PC-3 (cell line): ENCODE data around the gene PACS1.

Experiments used
- EZH2 ChIP-seq: fragments of 300-600 bp; sonication (generic); IDR thresholded peaks from one replicate; pipeline ENCODE4 v1.6.1; 2017; ENCODE audit warnings: antibody characterized with exemption, mild to moderate bottlenecking, low read length; ENCODE audit not compliant: unreplicated experiment
- EZH2phosphoT487 ChIP-seq: fragments of 300-600 bp; sonication (generic); IDR thresholded peaks from 2 replicates; pipeline ENCODE4 v1.6.1; 2018; ENCODE audit warnings: mild to moderate bottlenecking, antibody characterized with exemption, low read length, borderline replicate concordance
- TF ChIP-seq, protein P1 (sequence below): fragments of 300-600 bp; sonication (generic); conservative IDR thresholded peaks from 2 replicates; pipeline ENCODE4 v1.5.1; 2017; ENCODE audit warnings: antibody characterized with exemption, low read depth, mild to moderate bottlenecking, low read length

DNA sequence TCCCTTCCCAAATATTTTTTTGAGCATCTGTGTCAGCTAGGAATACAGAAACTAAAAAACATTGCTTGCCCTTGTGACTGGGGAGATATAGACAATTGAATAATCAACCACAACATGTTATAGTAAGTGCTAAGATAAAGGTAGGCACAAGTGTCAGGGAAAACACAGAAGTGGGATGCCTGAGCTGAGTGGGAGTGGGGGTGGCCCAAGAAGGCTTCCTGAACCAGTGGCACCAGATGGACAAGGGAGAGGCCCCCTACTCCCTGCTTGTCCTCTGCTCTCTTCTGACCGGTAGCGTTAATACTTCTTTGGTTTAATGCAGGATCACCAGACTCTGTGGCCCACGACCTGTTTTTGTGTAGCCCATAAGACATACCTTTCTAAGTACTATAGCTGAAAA lies 48.8 kb downstream of the PACS1 start:
- TF ChIP-seq, protein P1, sequence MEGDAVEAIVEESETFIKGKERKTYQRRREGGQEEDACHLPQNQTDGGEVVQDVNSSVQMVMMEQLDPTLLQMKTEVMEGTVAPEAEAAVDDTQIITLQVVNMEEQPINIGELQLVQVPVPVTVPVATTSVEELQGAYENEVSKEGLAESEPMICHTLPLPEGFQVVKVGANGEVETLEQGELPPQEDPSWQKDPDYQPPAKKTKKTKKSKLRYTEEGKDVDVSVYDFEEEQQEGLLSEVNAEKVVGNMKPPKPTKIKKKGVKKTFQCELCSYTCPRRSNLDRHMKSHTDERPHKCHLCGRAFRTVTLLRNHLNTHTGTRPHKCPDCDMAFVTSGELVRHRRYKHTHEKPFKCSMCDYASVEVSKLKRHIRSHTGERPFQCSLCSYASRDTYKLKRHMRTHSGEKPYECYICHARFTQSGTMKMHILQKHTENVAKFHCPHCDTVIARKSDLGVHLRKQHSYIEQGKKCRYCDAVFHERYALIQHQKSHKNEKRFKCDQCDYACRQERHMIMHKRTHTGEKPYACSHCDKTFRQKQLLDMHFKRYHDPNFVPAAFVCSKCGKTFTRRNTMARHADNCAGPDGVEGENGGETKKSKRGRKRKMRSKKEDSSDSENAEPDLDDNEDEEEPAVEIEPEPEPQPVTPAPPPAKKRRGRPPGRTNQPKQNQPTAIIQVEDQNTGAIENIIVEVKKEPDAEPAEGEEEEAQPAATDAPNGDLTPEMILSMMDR = no peak
- TF ChIP-seq EZH2 (no peak), EZH2phosphoT487 (no peak)
